GM23248 (cell line): ENCODE results near the gene POT1.

Experiments used
- EZH2 ChIP-seq: fragments of 200-600 bp; sonication (generic); IDR thresholded peaks from 2 replicates; pipeline ENCODE4 v1.6.1; 2018; ENCODE audit warnings: antibody characterized with exemption, mild to moderate bottlenecking; ENCODE audit not compliant: insufficient read depth, poor library complexity, severe bottlenecking
- EZH2phosphoT487 ChIP-seq: fragments of 200-600 bp; sonication (generic); IDR thresholded peaks from 2 replicates; pipeline ENCODE4 v1.6.1; 2018; ENCODE audit warnings: antibody characterized with exemption, moderate library complexity, mild to moderate bottlenecking, low read depth; ENCODE audit not compliant: insufficient read depth

DNA sequence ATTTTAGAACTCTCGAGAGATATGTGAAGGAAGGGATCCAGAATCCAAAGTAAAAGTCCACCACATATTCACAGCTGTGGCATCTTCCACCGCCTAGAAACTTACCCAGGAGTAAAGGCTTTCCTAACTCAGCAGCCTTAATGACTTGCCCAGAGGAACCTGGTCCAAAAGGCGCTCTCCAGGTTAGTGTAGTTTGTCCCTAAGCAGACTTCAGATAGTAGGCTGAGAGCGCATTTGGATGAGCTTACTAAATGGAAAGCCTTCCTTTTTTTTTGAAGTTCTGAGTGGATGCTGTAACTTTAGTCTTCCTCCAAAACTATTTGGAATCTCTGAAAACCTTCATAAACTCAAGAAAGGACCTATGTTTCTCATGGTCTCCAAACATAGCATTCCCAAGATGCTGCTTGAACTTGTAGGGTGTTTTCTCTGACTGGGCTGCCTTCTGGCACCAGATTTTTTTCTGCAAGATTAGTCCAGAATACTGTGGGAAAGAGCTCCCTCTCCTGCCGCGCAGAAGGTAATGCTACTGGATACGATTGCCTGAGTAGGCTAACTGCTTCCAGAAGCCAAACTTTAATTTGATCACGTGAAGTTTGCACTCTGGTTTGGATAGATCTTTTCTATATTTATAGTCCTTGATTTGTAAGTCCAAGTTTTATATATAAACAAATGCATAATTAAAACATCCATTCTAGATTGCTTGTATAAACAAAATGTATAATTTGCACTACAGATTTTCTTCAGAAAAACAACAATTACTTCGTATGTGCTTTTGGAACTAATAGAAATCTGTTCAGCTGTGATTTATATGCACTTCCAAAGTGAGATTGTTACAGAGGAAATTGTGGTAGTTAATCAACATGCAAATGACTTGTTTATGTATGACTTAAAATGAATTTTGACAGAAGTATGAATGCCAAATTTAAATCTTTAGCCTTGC lies 144.5 kb downstream of the POT1 start:
- TF ChIP-seq EZH2phosphoT487 (no peak), EZH2 (no peak)
